Mucosa of stomach (tissue), 1 donor: Measurements from ENCODE around the gene PHYKPL.

ENCODE experiments used
- H3K27me3 ChIP-seq: one replicate; pipeline ENCODE4 v1.7.0; 2013; ENCODE audit warnings: mild to moderate bottlenecking, low read length; ENCODE audit not compliant: control insufficient read depth, insufficient read depth
- H3K36me3 ChIP-seq: one replicate; pipeline ENCODE4 v1.7.0; 2013; ENCODE audit warnings: low read length; ENCODE audit not compliant: control insufficient read depth, insufficient read depth
- H3K4me1 ChIP-seq: one replicate; pipeline ENCODE4 v1.7.0; 2013; ENCODE audit warnings: mild to moderate bottlenecking, low read length; ENCODE audit not compliant: control insufficient read depth, insufficient read depth
- H3K4me3 ChIP-seq: one replicate; pipeline ENCODE4 v1.7.0; 2013; ENCODE audit warnings: low read length
- H3K9ac ChIP-seq: one replicate; pipeline ENCODE4 v1.7.0; 2013; ENCODE audit warnings: mild to moderate bottlenecking, low read length, moderate library complexity
- H3K9me3 ChIP-seq: one replicate; pipeline ENCODE4 v1.7.0; 2013; ENCODE audit warnings: mild to moderate bottlenecking, low read length, moderate library complexity; ENCODE audit not compliant: control insufficient read depth
- donor health status: Pancreatic carcinoma.

Gene PHYKPL

GRCh38 chr5:178187014-178187413 lies 45.6 kb downstream of the PHYKPL start, which contains the start of gene GMCL2:
Gene GMCL2, minus strand, starts transcription at chr5:178187371. Its CDS starts 72 bp downstream, at chr5:178187299.
- no peaks in the 10 kb centered on the region for H3K27me3 ChIP-seq
- no peaks in the 10 kb centered on the region for H3K4me1 ChIP-seq
- no peaks in the 10 kb centered on the region for H3K36me3 ChIP-seq
- H3K9ac ChIP-seq: no peak within 1 kb of the TSS
- H3K9me3 ChIP-seq: no peaks in the 10 kb centered on the region
- H3K4me3 ChIP-seq: no peak within 1 kb of the TSS

GRCh38 chr5:178186427-178186826 lies 46.2 kb downstream of the PHYKPL start:
- H3K4me1 ChIP-seq: no peaks in the 10 kb centered on the region

GRCh38 chr5:178182158-178182876 lies 50.3 kb downstream of the PHYKPL start:
- Histone ChIP-seq H3K9me3 (no peaks in the 10 kb centered on the region), H3K36me3 (no peaks in the 10 kb centered on the region), H3K27me3 (no peaks in the 10 kb centered on the region), H3K9ac (no peak overlapping the region), H3K4me1 (no peaks in the 10 kb centered on the region), H3K4me3 (no peak overlapping the region)

More at GRCh38 chr5:178186427-178186826, 46.2 kb downstream of the PHYKPL start:
- Histone ChIP-seq H3K36me3 (no peaks in the 10 kb centered on the region), H3K4me3 (no peak overlapping the region), H3K9ac (no peak overlapping the region), H3K9me3 (no peaks in the 10 kb centered on the region), H3K27me3 (no peaks in the 10 kb centered on the region)

- no peak overlapping the region for H3K9ac ChIP-seq
- H3K4me1 ChIP-seq: no peaks in the 10 kb centered on the region
- no peak overlapping the region for H3K4me3 ChIP-seq
- no peaks in the 10 kb centered on the region for H3K36me3 ChIP-seq
- H3K27me3 ChIP-seq: no peaks in the 10 kb centered on the region
- no peaks in the 10 kb centered on the region for H3K9me3 ChIP-seq
These were observed 52.3 kb downstream of the PHYKPL start for GRCh38 chr5:178180141-178180863.

- Histone ChIP-seq H3K36me3 (no peaks in the 10 kb centered on the region), H3K27me3 (no peaks in the 10 kb centered on the region), H3K4me3 (no peak overlapping the region), H3K4me1 (no peaks in the 10 kb centered on the region), H3K9me3 (no peaks in the 10 kb centered on the region), H3K9ac (no peak overlapping the region)
These were observed 55.0 kb downstream of the PHYKPL start for GRCh38 chr5:178177569-178177968.

GRCh38 chr5:178176791-178177190 lies 55.8 kb downstream of the PHYKPL start:
- no peaks in the 10 kb centered on the region for H3K27me3 ChIP-seq
- no peaks in the 10 kb centered on the region for H3K4me1 ChIP-seq

GRCh38 chr5:178174456-178174855 lies 58.1 kb downstream of the PHYKPL start:
- Histone ChIP-seq H3K9ac (no peak overlapping the region), H3K36me3 (no peaks in the 10 kb centered on the region), H3K27me3 (no peaks in the 10 kb centered on the region), H3K4me3 (no peak overlapping the region), H3K9me3 (no peaks in the 10 kb centered on the region), H3K4me1 (no peaks in the 10 kb centered on the region)

More at GRCh38 chr5:178176791-178177190, 55.8 kb downstream of the PHYKPL start:
- Histone ChIP-seq H3K4me3 (no peak overlapping the region), H3K9me3 (no peaks in the 10 kb centered on the region), H3K9ac (no peak overlapping the region), H3K36me3 (no peaks in the 10 kb centered on the region)

GRCh38 chr5:178170455-178170854 lies 62.1 kb downstream of the PHYKPL start:
- peaks cover 7% of the 10 kb centered on the region for H3K27me3 ChIP-seq
- H3K4me1 ChIP-seq: no peaks in the 10 kb centered on the region
- no peak overlapping the region for H3K9ac ChIP-seq
- H3K9me3 ChIP-seq: no peaks in the 10 kb centered on the region
- no peaks in the 10 kb centered on the region for H3K36me3 ChIP-seq
- no peak overlapping the region for H3K4me3 ChIP-seq

GRCh38 chr5:178165581-178165980 lies 67.0 kb downstream of the PHYKPL start:
- Histone ChIP-seq H3K4me3 (no peak overlapping the region), H3K4me1 (peaks cover 8% of the 10 kb centered on the region), H3K9ac (no peak overlapping the region), H3K27me3 (peaks cover 34% of the 10 kb centered on the region), H3K36me3 (no peaks in the 10 kb centered on the region), H3K9me3 (no peaks in the 10 kb centered on the region)

- peaks cover 34% of the 10 kb centered on the region for H3K27me3 ChIP-seq
- H3K4me3 ChIP-seq: no peak overlapping the region
- H3K9ac ChIP-seq: peak overlapping the region; percentile 50
These were observed 68.5 kb downstream of the PHYKPL start for GRCh38 chr5:178163772-178164735.

GRCh38 chr5:178162481-178162880 lies 70.1 kb downstream of the PHYKPL start:
- peaks cover 34% of the 10 kb centered on the region for H3K27me3 ChIP-seq
- H3K36me3 ChIP-seq: no peaks in the 10 kb centered on the region
- H3K4me3 ChIP-seq: no peak overlapping the region
- no peak overlapping the region for H3K9ac ChIP-seq
- H3K9me3 ChIP-seq: no peaks in the 10 kb centered on the region
- H3K4me1 ChIP-seq: peaks cover 8% of the 10 kb centered on the region

More at GRCh38 chr5:178163772-178164735, 68.5 kb downstream of the PHYKPL start:
- peaks cover 8% of the 10 kb centered on the region for H3K4me1 ChIP-seq
- no peaks in the 10 kb centered on the region for H3K9me3 ChIP-seq
- H3K36me3 ChIP-seq: no peaks in the 10 kb centered on the region
